Naive thymus-derived CD8-positive, alpha-beta T cell (primary cell): ENCODE data around the gene ZNF488. TPM values are rescaled to one million over a fixed set of nuclear protein-coding genes. Genes with fewer than 3 reads are reported as not detected.
"Not testable (repeated sequence)": the region's sequence is repeated elsewhere in the genome, so short reads cannot be mapped to it uniquely, and the experiment has no call there.

Source experiments
- ATAC-seq, 2 donors: fragments of 150-1000 bp; cut with Tn5 transposase in 1 of 2; sonication (Bioruptor Pico), chemical (Tn5 transposase) in 1 of 2; 1 replicate in 1 of 2; 2 replicates in 1 of 2; pipeline ENCODE4 v1.10.0; 2021; ENCODE audit warnings: mild to moderate bottlenecking in 2 of 2, moderate library complexity in 2 of 2
- POLR2A ChIA-PET: fragments of 350-600 bp; sonication (Branson Sonifier 250); formaldehyde crosslinking; loops from one replicate; lab custom pipeline; 2021; ENCODE audit warnings: antibody characterized with exemption; lab: Charles Lee
- DNase-seq, 10 donors: peaks; one replicate each; pipeline versions ENCODE4 v3.0.0 to v3.0.0-alpha.2; 2020 to 2022
- H3K27ac Mint-ChIP-seq, 10 donors: one replicate each; pipeline ENCODE4 v1.8.0; 2020 to 2022; ENCODE audit warnings: mild to moderate bottlenecking in 10 of 10, mixed read lengths in 10 of 10, moderate library complexity in 4 of 10, inconsistent platforms in 1 of 10
- H3K27me3 Mint-ChIP-seq, 5 donors: one replicate each; pipeline ENCODE4 v1.8.0; 2021 to 2022; ENCODE audit warnings: mixed read lengths in 5 of 5
- H3K36me3 Mint-ChIP-seq, 3 donors: one replicate each; pipeline ENCODE4 v1.8.0; 2020 to 2022; ENCODE audit warnings: mixed read lengths in 3 of 3, mild to moderate bottlenecking in 2 of 3, inconsistent platforms in 1 of 3
- H3K4me1 Mint-ChIP-seq, 4 donors: one replicate each; pipeline ENCODE4 v1.8.0; 2021 to 2022; ENCODE audit warnings: mixed read lengths in 4 of 4
- H3K4me3 Mint-ChIP-seq, 10 donors: one replicate each; pipeline ENCODE4 v1.8.0; 2020 to 2022; ENCODE audit warnings: mild to moderate bottlenecking in 10 of 10, mixed read lengths in 10 of 10, moderate library complexity in 6 of 10, inconsistent platforms in 1 of 10
- H3K9me3 Mint-ChIP-seq, 9 donors: one replicate each; pipeline ENCODE4 v1.8.0; 2020 to 2022; ENCODE audit warnings: mixed read lengths in 9 of 9, mild to moderate bottlenecking in 3 of 9, inconsistent platforms in 1 of 9, moderate library complexity in 1 of 9
- polyA plus RNA-seq, 3 donors: library from polyadenylated mRNA; unstranded; fragments of 300-500 nt; fragmentation: Illumina TruSeq; gene quantifications; one replicate each; pipeline ENCODE4 v1.2.3, GENCODE V29; 2021
- total RNA-seq, 8 experiments: library from RNA in 2 of 8; stranded (reverse) in 2 of 8; gene quantifications; one replicate each; pipeline ENCODE4 v1.2.3 and lab custom pipeline; 2021 to 2026

ZNF488 gene
- total RNA-seq, result not detected
- not detected for polyA plus RNA-seq
- total RNA-seq (lab: John Stamatoyannopoulos, UW), result 0 to 0.09 (median 0) reads per million in 6 experiments

GRCh38 chr10:47384148-47384921 is at the start of gene ZNF488:
Gene ZNF488 (minus strand): TSS chr10:47384293. CDS start chr10:47368829, 15,464 bp downstream.
- H3K27ac Mint-ChIP-seq, result peak within 1 kb of the TSS in 7 of 10 donors; percentile 16 to 86 (median 67)
- DNase-seq, result peak; percentile 51 to 81 (median 76)

GRCh38 chr10:47425813-47426419 is 41.8 kb upstream of the ZNF488 start:
- DNase-seq (peak in 1 of 10 donors; percentile 45), ATAC-seq (no peak)
- Mint-ChIP-seq H3K4me3 (no peak overlapping the region), H3K9me3 (no peaks in the 10 kb centered on the region), H3K27me3 (peaks cover 0 to 5% (median 1%) of the 10 kb centered on the region in 5 donors), H3K27ac (no peak overlapping the region), H3K4me1 (no peaks in the 10 kb centered on the region), H3K36me3 (no peaks in the 10 kb centered on the region)
- POLR2A ChIA-PET, result no interaction called here

More at GRCh38 chr10:47384148-47384921, at the start of gene ZNF488:
- peaks cover 16 to 45% (median 32%) of the 10 kb centered on the region in 5 donors for H3K27me3 Mint-ChIP-seq
- no peaks in the 10 kb centered on the region for H3K9me3 Mint-ChIP-seq
- peak within 1 kb of the TSS; percentile 81 to 98 (median 94) for H3K4me3 Mint-ChIP-seq
- peak; percentile 90 to 96 for ATAC-seq
- H3K4me1 Mint-ChIP-seq, result peaks cover 9 to 16% (median 11%) of the 10 kb centered on the region in 4 donors
- H3K36me3 Mint-ChIP-seq, result no peaks in the 10 kb centered on the region
- POLR2A ChIA-PET, result no interaction called here

GRCh38 chr10:47424231-47424630 is 40.1 kb upstream of the ZNF488 start:
- POLR2A ChIA-PET, result no interaction called here
- Mint-ChIP-seq H3K4me1 (no peaks in the 10 kb centered on the region), H3K27ac (no peak overlapping the region), H3K27me3 (no peaks in the 10 kb centered on the region), H3K9me3 (no peaks in the 10 kb centered on the region), H3K36me3 (no peaks in the 10 kb centered on the region), H3K4me3 (no peak overlapping the region)
- ATAC-seq (no peak), DNase-seq (no peak)

DNA sequence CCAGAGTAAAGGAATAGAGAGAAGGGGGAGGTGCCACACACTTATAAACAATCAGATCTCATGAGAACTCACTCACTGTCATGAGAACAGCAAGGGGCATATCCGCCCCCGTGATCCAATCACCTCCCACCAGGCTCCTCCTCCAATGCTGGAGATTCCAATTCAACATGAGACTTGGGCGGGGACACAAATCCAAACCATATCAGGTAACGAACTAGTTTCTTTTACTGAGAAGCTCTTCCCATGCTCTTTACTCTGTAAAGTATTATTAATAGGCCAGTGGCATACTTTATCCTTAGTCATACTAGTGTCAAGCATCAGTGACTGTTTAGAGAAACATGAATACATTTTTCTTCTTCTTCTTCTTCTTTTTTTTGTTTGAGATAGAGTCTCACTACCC is 39.4 kb upstream of the ZNF488 start:
- no peaks in the 10 kb centered on the region for H3K27me3 Mint-ChIP-seq
- POLR2A ChIA-PET, result no interaction called here
- H3K9me3 Mint-ChIP-seq, result no peaks in the 10 kb centered on the region
- ATAC-seq (no peak), DNase-seq (no peak)
- H3K36me3 Mint-ChIP-seq, result no peaks in the 10 kb centered on the region
- no peak overlapping the region for H3K27ac Mint-ChIP-seq
- no peaks in the 10 kb centered on the region for H3K4me1 Mint-ChIP-seq
- no peak overlapping the region for H3K4me3 Mint-ChIP-seq

DNA sequence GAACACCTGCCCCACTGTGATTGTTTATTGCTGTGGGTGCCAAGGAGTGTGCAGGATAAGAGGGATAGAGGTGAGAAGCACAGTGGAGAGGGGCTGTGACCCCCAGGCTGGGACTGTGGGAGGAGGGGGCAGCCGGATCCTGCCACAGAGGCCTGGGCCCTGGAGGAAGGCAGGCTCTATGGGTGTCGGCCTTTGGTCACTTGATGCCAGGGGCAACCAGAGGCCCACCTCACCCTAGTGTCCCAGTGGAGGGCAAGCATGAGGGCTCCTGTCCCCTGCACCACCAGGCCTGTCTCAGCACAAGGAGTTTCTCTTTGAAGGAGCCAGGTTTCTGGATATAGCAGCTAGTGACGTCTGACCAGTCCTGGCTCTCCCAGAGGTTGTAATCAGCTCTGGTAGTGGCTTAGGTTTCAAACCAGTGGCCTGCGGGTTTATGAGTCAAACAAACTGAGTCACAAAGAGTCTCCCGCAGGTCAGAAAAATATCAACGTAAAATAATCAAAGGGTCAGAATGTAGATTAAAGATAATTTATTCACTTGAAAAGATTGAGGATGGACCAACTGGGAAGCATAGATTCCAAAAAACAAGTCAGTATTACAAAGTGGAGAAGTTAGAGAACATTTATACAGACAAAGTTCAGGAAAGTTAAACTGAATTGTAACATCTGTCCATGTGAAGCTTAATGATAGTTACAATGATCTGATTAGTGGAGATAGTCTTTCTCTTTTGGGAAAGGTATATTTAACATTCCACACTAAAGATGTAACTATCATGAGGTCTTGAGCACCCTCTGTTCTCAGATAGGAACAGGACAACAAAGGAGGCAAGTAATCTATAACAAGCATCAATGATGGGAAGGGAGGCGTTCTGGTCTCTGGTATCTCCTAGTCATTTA is 37.2 kb upstream of the ZNF488 start:
- POLR2A ChIA-PET, result no interaction called here
- ATAC-seq (no peak), DNase-seq (no peak)
- Mint-ChIP-seq H3K27me3 (no peaks in the 10 kb centered on the region), H3K4me1 (no peaks in the 10 kb centered on the region), H3K9me3 (no peaks in the 10 kb centered on the region), H3K36me3 (no peaks in the 10 kb centered on the region), H3K4me3 (no peak overlapping the region), H3K27ac (no peak overlapping the region)

GRCh38 chr10:47420305-47421056 is 36.4 kb upstream of the ZNF488 start:
- no peaks in the 10 kb centered on the region for H3K4me1 Mint-ChIP-seq
- DNase-seq, result no peak
- H3K4me3 Mint-ChIP-seq, result no peak overlapping the region

GRCh38 chr10:47419421-47419820 is 35.3 kb upstream of the ZNF488 start:
- Mint-ChIP-seq H3K9me3 (no peaks in the 10 kb centered on the region), H3K27ac (no peak overlapping the region), H3K36me3 (no peaks in the 10 kb centered on the region), H3K27me3 (no peaks in the 10 kb centered on the region), H3K4me1 (no peaks in the 10 kb centered on the region), H3K4me3 (no peak overlapping the region)
- ATAC-seq (no peak), DNase-seq (no peak)
- POLR2A ChIA-PET, result no interaction called here

More at GRCh38 chr10:47420305-47421056, 36.4 kb upstream of the ZNF488 start:
- Mint-ChIP-seq H3K36me3 (no peaks in the 10 kb centered on the region), H3K27ac (no peak overlapping the region), H3K27me3 (no peaks in the 10 kb centered on the region), H3K9me3 (no peaks in the 10 kb centered on the region)
- POLR2A ChIA-PET, result no interaction called here
- ATAC-seq, result no peak

GRCh38 chr10:47418966-47419365 is 34.9 kb upstream of the ZNF488 start:
- Mint-ChIP-seq H3K27me3 (no peaks in the 10 kb centered on the region), H3K9me3 (no peaks in the 10 kb centered on the region), H3K4me3 (no peak overlapping the region), H3K27ac (no peak overlapping the region), H3K36me3 (no peaks in the 10 kb centered on the region), H3K4me1 (no peaks in the 10 kb centered on the region)
- ATAC-seq, result no peak
- POLR2A ChIA-PET, result no interaction called here
- no peak for DNase-seq

GRCh38 chr10:47418321-47418720 is 34.2 kb upstream of the ZNF488 start:
- POLR2A ChIA-PET, result no interaction called here
- H3K4me1 Mint-ChIP-seq, result no peaks in the 10 kb centered on the region
- H3K27ac Mint-ChIP-seq, result no peak overlapping the region
- no peaks in the 10 kb centered on the region for H3K36me3 Mint-ChIP-seq
- ATAC-seq (no peak), DNase-seq (no peak)
- H3K9me3 Mint-ChIP-seq, result no peaks in the 10 kb centered on the region
- H3K27me3 Mint-ChIP-seq, result no peaks in the 10 kb centered on the region
- no peak overlapping the region for H3K4me3 Mint-ChIP-seq

- POLR2A ChIA-PET, H3K36me3 Mint-ChIP-seq: not testable (repeated sequence)
These were observed 32.5 kb upstream of the ZNF488 start for GRCh38 chr10:47416305-47417218.

GRCh38 chr10:47415520-47416304 is 31.6 kb upstream of the ZNF488 start:
- Mint-ChIP-seq H3K4me3 (no peak overlapping the region), H3K27ac (no peak overlapping the region), H3K9me3 (no peaks in the 10 kb centered on the region), H3K36me3 (no peaks in the 10 kb centered on the region), H3K27me3 (no peaks in the 10 kb centered on the region), H3K4me1 (no peaks in the 10 kb centered on the region)
- no peak for ATAC-seq
- POLR2A ChIA-PET, result no interaction called here
- DNase-seq, result no peak

More at GRCh38 chr10:47416305-47417218, 32.5 kb upstream of the ZNF488 start:
- not testable (repeated sequence) for H3K4me3 Mint-ChIP-seq, ATAC-seq, H3K27me3 Mint-ChIP-seq, DNase-seq, H3K27ac Mint-ChIP-seq, H3K9me3 Mint-ChIP-seq, H3K4me1 Mint-ChIP-seq
